Ureter (tissue), 1 donor: Measurements from ENCODE around the gene YTHDF2. TPM values are rescaled to one million over a fixed set of nuclear protein-coding genes. Genes with fewer than 3 reads are reported as not detected.

Experiments
- DNase-seq: peaks from one replicate; pipeline ENCODE4 v3.0.0-alpha.2; 2020; ENCODE audit warnings: low spot score
- total RNA-seq: library from RNA; stranded (reverse); gene quantifications from one replicate; pipeline ENCODE4 v1.2.4, GENCODE V29; 2023
- donor health status: DM: yes; HTN: yes; CAD: no.

YTHDF2 gene
- total RNA-seq, 1 donor from 2014 or later, result 115 TPM

GRCh38 chr1:28801461-28801860 is 64.7 kb downstream of the YTHDF2 start:
- no peak for DNase-seq

GRCh38 chr1:28803051-28803450 is 66.3 kb downstream of the YTHDF2 start:
- DNase-seq, result no peak

- no peak for DNase-seq
These were observed 66.9 kb downstream of the YTHDF2 start for GRCh38 chr1:28803662-28804061.

- no peak for DNase-seq
These were observed 67.3 kb downstream of the YTHDF2 start for GRCh38 chr1:28804071-28804470.

- no peak for DNase-seq
These were observed 70.3 kb downstream of the YTHDF2 start for GRCh38 chr1:28807046-28807445.

- DNase-seq, result no peak
These were observed 71.2 kb downstream of the YTHDF2 start for GRCh38 chr1:28807986-28808385.

- no peak for DNase-seq
These were observed 74.6 kb downstream of the YTHDF2 start for GRCh38 chr1:28811369-28811765.

GRCh38 chr1:28811766-28812668 is 75.3 kb downstream of the YTHDF2 start, which contains the start of gene OPRD1:
Gene OPRD1 (plus strand): TSS chr1:28812170. CDS start chr1:28812384, 214 bp downstream.
- DNase-seq, result no peak

- no peak for DNase-seq
These were observed 76.1 kb downstream of the YTHDF2 start for GRCh38 chr1:28812669-28813468.

- no peak for DNase-seq
These were observed 77.3 kb downstream of the YTHDF2 start for GRCh38 chr1:28813931-28814465.

- DNase-seq, result no peak
These were observed 78.9 kb downstream of the YTHDF2 start for GRCh38 chr1:28815533-28816185.

GRCh38 chr1:28817133-28817532 is 80.4 kb downstream of the YTHDF2 start:
- no peak for DNase-seq

- DNase-seq, result no peak
These were observed 82.3 kb downstream of the YTHDF2 start for GRCh38 chr1:28819020-28819419.

Other genes starting within 250 kb of the YTHDF2 start
- 35.1 TPM for gene RCC1, start 230.9 kb upstream of the YTHDF2 start, total RNA-seq
- 31.3 TPM for gene TRNAU1AP, start 183.9 kb upstream of the YTHDF2 start, total RNA-seq
- gene RAB42, start 144.7 kb upstream of the YTHDF2 start, total RNA-seq, result 1.9 TPM
- gene TAF12, start 93.9 kb upstream of the YTHDF2 start, total RNA-seq, result 19.8 TPM
- gene RNU11, start 88.3 kb upstream of the YTHDF2 start, total RNA-seq, result not detected
- gene GMEB1, start 68.2 kb upstream of the YTHDF2 start, total RNA-seq, result 14.9 TPM
- gene OPRD1, start 75.2 kb downstream of the YTHDF2 start, total RNA-seq, result not detected
- 109 TPM for gene EPB41, start 177.6 kb downstream of the YTHDF2 start, total RNA-seq